ENCODE results near the gene PCSK9. TPM values are rescaled to one million over a fixed set of nuclear protein-coding genes. Genes with fewer than 3 reads are reported as not detected.

PCSK9 gene
- total RNA-seq (2022) (not detected in 2 replicates), Bru-seq, nascent RNA (not detected), BruChase-seq, experiment 1, labeled RNA remaining after a 6-hour chase (percentile 4 among the genes with signal in this experiment), BruChase-seq, experiment 2, labeled RNA remaining after a 2-hour chase (not detected)
- long read RNA-seq = 0 reads

DNA sequence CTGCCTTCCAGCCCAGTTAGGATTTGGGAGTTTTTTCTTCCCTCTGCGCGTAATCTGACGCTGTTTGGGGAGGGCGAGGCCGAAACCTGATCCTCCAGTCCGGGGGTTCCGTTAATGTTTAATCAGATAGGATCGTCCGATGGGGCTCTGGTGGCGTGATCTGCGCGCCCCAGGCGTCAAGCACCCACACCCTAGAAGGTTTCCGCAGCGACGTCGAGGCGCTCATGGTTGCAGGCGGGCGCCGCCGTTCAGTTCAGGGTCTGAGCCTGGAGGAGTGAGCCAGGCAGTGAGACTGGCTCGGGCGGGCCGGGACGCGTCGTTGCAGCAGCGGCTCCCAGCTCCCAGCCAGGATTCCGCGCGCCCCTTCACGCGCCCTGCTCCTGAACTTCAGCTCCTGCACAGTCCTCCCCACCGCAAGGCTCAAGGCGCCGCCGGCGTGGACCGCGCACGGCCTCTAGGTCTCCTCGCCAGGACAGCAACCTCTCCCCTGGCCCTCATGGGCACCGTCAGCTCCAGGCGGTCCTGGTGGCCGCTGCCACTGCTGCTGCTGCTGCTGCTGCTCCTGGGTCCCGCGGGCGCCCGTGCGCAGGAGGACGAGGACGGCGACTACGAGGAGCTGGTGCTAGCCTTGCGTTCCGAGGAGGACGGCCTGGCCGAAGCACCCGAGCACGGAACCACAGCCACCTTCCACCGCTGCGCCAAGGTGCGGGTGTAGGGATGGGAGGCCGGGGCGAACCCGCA lies at the start of gene PCSK9:
Gene PCSK9, plus strand, starts transcription at position 207 of the 741 bp plus-strand sequence. Its CDS starts 290 bp downstream, at position 497.
- POLR2A ChIA-PET = no interaction called here
- Mint-ChIP-seq H3K4me3 (ENCODE audit: unreplicated experiment) (no peak within 1 kb of the TSS), H3K9me3 (ENCODE audit: unreplicated experiment) (no peaks in the 10 kb centered on the region), H3K36me3 (ENCODE audit: insufficient read depth, unreplicated experiment) (no peaks in the 10 kb centered on the region), H3K4me1 (ENCODE audit: insufficient read depth, unreplicated experiment) (no peaks in the 10 kb centered on the region), H3K27ac (ENCODE audit: low read depth, unreplicated experiment) (no peak within 1 kb of the TSS), H3K27me3 (ENCODE audit: insufficient read depth, unreplicated experiment) (peaks cover 65% of the 10 kb centered on the region)
- intact Hi-C loops (cut with micrococcal nuclease) = no loop called here
- DNase-seq (ENCODE audit: unreplicated experiment) = no peak
- TF ChIP-seq, protein P1, sequence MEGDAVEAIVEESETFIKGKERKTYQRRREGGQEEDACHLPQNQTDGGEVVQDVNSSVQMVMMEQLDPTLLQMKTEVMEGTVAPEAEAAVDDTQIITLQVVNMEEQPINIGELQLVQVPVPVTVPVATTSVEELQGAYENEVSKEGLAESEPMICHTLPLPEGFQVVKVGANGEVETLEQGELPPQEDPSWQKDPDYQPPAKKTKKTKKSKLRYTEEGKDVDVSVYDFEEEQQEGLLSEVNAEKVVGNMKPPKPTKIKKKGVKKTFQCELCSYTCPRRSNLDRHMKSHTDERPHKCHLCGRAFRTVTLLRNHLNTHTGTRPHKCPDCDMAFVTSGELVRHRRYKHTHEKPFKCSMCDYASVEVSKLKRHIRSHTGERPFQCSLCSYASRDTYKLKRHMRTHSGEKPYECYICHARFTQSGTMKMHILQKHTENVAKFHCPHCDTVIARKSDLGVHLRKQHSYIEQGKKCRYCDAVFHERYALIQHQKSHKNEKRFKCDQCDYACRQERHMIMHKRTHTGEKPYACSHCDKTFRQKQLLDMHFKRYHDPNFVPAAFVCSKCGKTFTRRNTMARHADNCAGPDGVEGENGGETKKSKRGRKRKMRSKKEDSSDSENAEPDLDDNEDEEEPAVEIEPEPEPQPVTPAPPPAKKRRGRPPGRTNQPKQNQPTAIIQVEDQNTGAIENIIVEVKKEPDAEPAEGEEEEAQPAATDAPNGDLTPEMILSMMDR (IDR thresholded peaks at IDR 0.05; ENCODE audit: unreplicated experiment) = no peak
- CTCF ChIA-PET = no interaction called here
- BruUV-seq (replicated peaks) = no TSS peak

DNA sequence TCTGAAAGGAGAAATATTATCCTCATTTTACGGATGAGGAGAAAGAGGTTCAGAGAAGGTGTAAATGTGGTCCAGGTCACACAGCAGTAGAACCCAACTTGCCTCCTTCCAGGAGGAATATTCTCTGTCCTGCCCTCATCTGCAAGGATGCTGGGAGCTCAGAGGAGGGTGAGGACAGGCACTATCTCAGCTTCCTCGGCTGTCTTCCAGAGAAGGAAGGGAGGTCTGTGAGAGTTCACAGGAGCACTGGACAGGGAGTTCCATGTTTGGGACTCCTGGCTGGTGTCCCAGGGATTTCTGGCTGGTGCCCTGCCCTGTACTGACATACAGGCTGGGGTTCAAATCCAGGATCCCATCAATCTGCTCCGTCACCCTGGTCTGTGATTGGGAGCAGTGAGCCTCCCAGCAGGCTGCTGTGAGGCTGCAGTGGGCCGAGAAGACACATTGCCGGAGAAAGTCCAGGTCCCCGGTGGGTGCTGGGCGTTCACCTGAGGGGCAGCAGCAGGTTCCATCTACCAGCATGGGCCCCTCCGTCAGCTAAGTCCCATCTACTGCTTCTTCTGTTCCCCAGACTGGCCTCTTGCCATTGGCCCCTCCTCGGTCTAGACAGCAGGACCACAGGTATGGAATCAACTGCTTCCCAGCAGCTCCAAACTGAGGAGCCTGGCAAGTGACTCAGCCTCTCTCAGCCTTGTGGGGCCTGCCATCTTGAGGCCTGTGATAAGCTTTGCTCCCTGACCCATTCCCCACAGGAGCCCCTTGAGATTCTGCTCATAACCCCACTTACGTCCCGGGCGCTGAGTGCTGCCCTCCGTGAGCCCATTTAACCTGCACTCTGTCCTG lies 49.2 kb upstream of the PCSK9 start:
- TF ChIP-seq, protein P1 (IDR thresholded peaks at IDR 0.05; ENCODE audit: unreplicated experiment) = no peak
- H3K4me1 Mint-ChIP-seq (ENCODE audit: insufficient read depth, unreplicated experiment) = no peaks in the 10 kb centered on the region
- no peak overlapping the region for H3K27ac Mint-ChIP-seq (ENCODE audit: low read depth, unreplicated experiment)
- no peaks in the 10 kb centered on the region for H3K27me3 Mint-ChIP-seq (ENCODE audit: insufficient read depth, unreplicated experiment)
- ChIA-PET CTCF (interaction anchor here (0.5 to 22.1 kb wide), 5 partner anchors 8 to 867 kb away, joined by 3 to 385 read pairs (median 8); partner anchors contain the start of gene BSND), POLR2A (interaction anchor here (0.7 kb wide), 1 partner anchor 103 kb away, joined by 3 read pairs; the partner anchor contains the start of gene DHCR24)
- no peaks in the 10 kb centered on the region for H3K36me3 Mint-ChIP-seq (ENCODE audit: insufficient read depth, unreplicated experiment)
- intact Hi-C loops (cut with micrococcal nuclease) = no loop called here
- BruUV-seq (replicated peaks) = no TSS peak
- no peaks in the 10 kb centered on the region for H3K9me3 Mint-ChIP-seq (ENCODE audit: unreplicated experiment)
- H3K4me3 Mint-ChIP-seq (ENCODE audit: unreplicated experiment) = no peak overlapping the region
- no peak for DNase-seq (ENCODE audit: unreplicated experiment)

DNA sequence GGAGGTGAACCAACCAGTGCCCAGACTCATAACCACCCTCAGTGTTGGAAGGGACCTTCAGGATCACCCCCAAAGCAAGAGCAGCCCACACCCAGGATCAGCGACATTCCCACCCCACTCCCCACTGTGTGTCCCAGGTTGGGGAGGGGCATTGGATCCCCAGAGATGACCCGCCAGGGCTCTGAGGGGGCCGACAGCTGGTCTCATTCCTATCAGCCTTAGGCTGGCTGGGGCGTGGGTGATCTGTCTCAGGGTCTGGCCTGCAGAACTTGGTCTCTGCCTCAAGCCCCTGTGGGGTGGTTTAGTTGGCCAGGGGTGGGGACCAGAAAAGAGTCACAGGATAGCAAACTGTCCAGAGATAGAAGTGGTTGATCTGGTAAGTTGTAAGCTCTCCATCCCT lies 48.4 kb upstream of the PCSK9 start:
- no peaks in the 10 kb centered on the region for H3K4me1 Mint-ChIP-seq (ENCODE audit: insufficient read depth, unreplicated experiment)
- DNase-seq (ENCODE audit: unreplicated experiment) = no peak
- H3K27ac Mint-ChIP-seq (ENCODE audit: low read depth, unreplicated experiment) = no peak overlapping the region
- no peaks in the 10 kb centered on the region for H3K27me3 Mint-ChIP-seq (ENCODE audit: insufficient read depth, unreplicated experiment)
- no TSS peak for BruUV-seq (replicated peaks)
- TF ChIP-seq, protein P1 (IDR thresholded peaks at IDR 0.05; ENCODE audit: unreplicated experiment) = no peak
- ChIA-PET CTCF (interaction anchor here (22.1 kb wide), 1 partner anchor 43 kb away, joined by 385 read pairs; no protein-coding TSS in a partner anchor), POLR2A (interaction anchor here (0.8 to 1.6 kb wide), 2 partner anchors 40 to 62 kb away, joined by 3 to 5 read pairs; no protein-coding TSS in a partner anchor)
- H3K9me3 Mint-ChIP-seq (ENCODE audit: unreplicated experiment) = no peaks in the 10 kb centered on the region
- intact Hi-C loops (cut with micrococcal nuclease) = no loop called here
- no peaks in the 10 kb centered on the region for H3K36me3 Mint-ChIP-seq (ENCODE audit: insufficient read depth, unreplicated experiment)
- no peak overlapping the region for H3K4me3 Mint-ChIP-seq (ENCODE audit: unreplicated experiment)

DNA sequence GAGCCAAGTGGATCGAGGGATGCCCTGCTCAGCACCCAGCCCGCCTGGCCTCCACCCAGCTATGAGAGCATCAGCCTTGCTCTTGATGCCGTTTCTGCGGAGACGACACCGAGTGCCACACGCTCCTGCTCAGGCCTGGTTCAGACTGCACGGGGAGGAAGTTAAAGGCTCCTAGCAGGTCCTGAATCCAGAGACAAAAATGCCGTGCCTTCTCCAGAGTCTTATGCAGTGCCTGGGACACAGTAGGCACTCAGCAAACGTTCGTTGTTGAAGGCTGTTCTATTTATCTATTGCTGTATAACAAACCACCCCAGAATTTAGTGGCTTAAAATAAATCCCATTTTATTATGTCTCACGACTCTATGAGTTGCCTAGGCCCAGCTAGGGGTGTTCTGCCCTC lies 47.4 kb upstream of the PCSK9 start:
- Mint-ChIP-seq H3K36me3 (ENCODE audit: insufficient read depth, unreplicated experiment) (no peaks in the 10 kb centered on the region), H3K27ac (ENCODE audit: low read depth, unreplicated experiment) (no peak overlapping the region), H3K4me3 (ENCODE audit: unreplicated experiment) (no peak overlapping the region), H3K9me3 (ENCODE audit: unreplicated experiment) (no peaks in the 10 kb centered on the region), H3K4me1 (ENCODE audit: insufficient read depth, unreplicated experiment) (peaks cover 5% of the 10 kb centered on the region), H3K27me3 (ENCODE audit: insufficient read depth, unreplicated experiment) (no peaks in the 10 kb centered on the region)
- TF ChIP-seq, protein P1 (IDR thresholded peaks at IDR 0.05; ENCODE audit: unreplicated experiment) = no peak
- DNase-seq (ENCODE audit: unreplicated experiment) = no peak
- ChIA-PET POLR2A (interaction anchor here (1.6 kb wide), 1 partner anchor 41 kb away, joined by 5 read pairs; no protein-coding TSS in a partner anchor), CTCF (interaction anchor here (0.9 to 22.1 kb wide), 4 partner anchors 8 to 117 kb away, joined by 3 to 385 read pairs (median 4); no protein-coding TSS in a partner anchor)
- BruUV-seq (replicated peaks) = no TSS peak
- intact Hi-C loops (cut with micrococcal nuclease) = no loop called here

All from MCF 10A (cell line).